GM19372 (cell line): ENCODE results near the gene MAP2K3.

Source experiments
- ATAC-seq: cut with Tn5 transposase; IDR thresholded peaks from one replicate; pipeline ENCODE4 v1.9.1; 2021; ENCODE audit warnings: mild to moderate bottlenecking, low read depth, moderate library complexity; ENCODE audit not compliant: unreplicated experiment

The MAP2K3 gene

GRCh38 chr17:21252796-21253645, 31.5 kb upstream of the MAP2K3 start, which contains the start of gene NATD1:
TSS of gene NATD1 (minus strand) at chr17:21253410. CDS start at chr17:21253264, 146 bp downstream.
- ATAC-seq, result peak; percentile 71

GRCh38 chr17:21253646-21254441, 30.7 kb upstream of the MAP2K3 start:
- ATAC-seq, result no peak

- no peak for ATAC-seq
Observed at GRCh38 chr17:21258593-21258992, 25.9 kb upstream of the MAP2K3 start.

GRCh38 chr17:21262259-21262993, 22.1 kb upstream of the MAP2K3 start:
- ATAC-seq, result no peak

- no peak for ATAC-seq
Observed at GRCh38 chr17:21263376-21263775, 21.1 kb upstream of the MAP2K3 start.

- ATAC-seq, result no peak
Observed at GRCh38 chr17:21268596-21269188, 15.8 kb upstream of the MAP2K3 start.

GRCh38 chr17:21269394-21269793, 15.1 kb upstream of the MAP2K3 start:
- ATAC-seq, result no peak

GRCh38 chr17:21271454-21272183, 12.9 kb upstream of the MAP2K3 start:
- no peak for ATAC-seq

GRCh38 chr17:21272250-21272649, 12.3 kb upstream of the MAP2K3 start:
- ATAC-seq, result no peak

- no peak for ATAC-seq
Observed at GRCh38 chr17:21272881-21273792, 11.4 kb upstream of the MAP2K3 start.

- no peak for ATAC-seq
Observed at GRCh38 chr17:21275047-21275578, 9.4 kb upstream of the MAP2K3 start.

- ATAC-seq, result peak; percentile 88
Observed at GRCh38 chr17:21275579-21276263, 8.8 kb upstream of the MAP2K3 start.

GRCh38 chr17:21276264-21276588, 8.3 kb upstream of the MAP2K3 start:
- ATAC-seq, result no peak

- ATAC-seq, result no peak
Observed at GRCh38 chr17:21277332-21277731, 7.2 kb upstream of the MAP2K3 start.

GRCh38 chr17:21278450-21279197, 5.9 kb upstream of the MAP2K3 start:
- ATAC-seq, result no peak

- no peak for ATAC-seq
Observed at GRCh38 chr17:21279198-21279535, 5.3 kb upstream of the MAP2K3 start.

- no peak for ATAC-seq
Observed at GRCh38 chr17:21279582-21279981, 4.9 kb upstream of the MAP2K3 start.
